Naive B cell (primary cell): Measurements from ENCODE around the gene GRAMD1C. TPM values are rescaled to one million over a fixed set of nuclear protein-coding genes. Genes with fewer than 3 reads are reported as not detected.

Source experiments
- ATAC-seq, 2 donors: fragments of 150-1000 bp; cut with Tn5 transposase; 2 replicates each; pipeline ENCODE4 v1.10.0; 2021; ENCODE audit warnings: low read depth in 2 of 2, mild to moderate bottlenecking in 2 of 2, moderate library complexity in 2 of 2
- DNase-seq: peaks from one replicate; pipeline ENCODE4 v3.0.0; 2022
- H3K27ac Mint-ChIP-seq, 6 donors: one replicate each; pipeline ENCODE4 v1.8.0; 2020 to 2022; ENCODE audit warnings: mild to moderate bottlenecking in 6 of 6, mixed read lengths in 6 of 6, moderate library complexity in 5 of 6, inconsistent platforms in 2 of 6
- H3K27me3 Mint-ChIP-seq, 3 donors: one replicate each; pipeline ENCODE4 v1.8.0; 2021 to 2022; ENCODE audit warnings: mixed read lengths in 3 of 3, mild to moderate bottlenecking in 1 of 3
- H3K36me3 Mint-ChIP-seq, 2 donors: one replicate each; pipeline ENCODE4 v1.8.0; 2020 to 2022; ENCODE audit warnings: mixed read lengths in 2 of 2, inconsistent platforms in 1 of 2, mild to moderate bottlenecking in 1 of 2
- H3K4me1 Mint-ChIP-seq, 3 donors: one replicate each; pipeline ENCODE4 v1.8.0; 2020 to 2022; ENCODE audit warnings: mixed read lengths in 3 of 3, inconsistent platforms in 1 of 3, mild to moderate bottlenecking in 1 of 3, moderate library complexity in 1 of 3
- H3K4me3 Mint-ChIP-seq, 8 donors: one replicate each; pipeline ENCODE4 v1.8.0; 2020 to 2022; ENCODE audit warnings: mild to moderate bottlenecking in 8 of 8, mixed read lengths in 8 of 8, moderate library complexity in 8 of 8, inconsistent platforms in 2 of 8
- H3K9me3 Mint-ChIP-seq, 7 donors: one replicate each; pipeline ENCODE4 v1.8.0; 2020 to 2022; ENCODE audit warnings: mixed read lengths in 7 of 7, mild to moderate bottlenecking in 5 of 7, inconsistent platforms in 2 of 7, moderate library complexity in 1 of 7
- polyA plus RNA-seq, 6 donors: library from polyadenylated mRNA; unstranded; fragments of 300-500 nt; fragmentation: Illumina TruSeq; gene quantifications; one replicate each; pipeline ENCODE4 v1.2.3, GENCODE V29; 2021; ENCODE audit warnings: low read depth in 6 of 6

The GRAMD1C gene
- polyA plus RNA-seq, 6 donors from 2014 or later = 1.8 to 7.4 (median 4.2) TPM

GRCh38 chr3:113983544-113983943 is 145.0 kb downstream of the GRAMD1C start:
- DNase-seq (no peak), ATAC-seq (no peak)
- H3K9me3 Mint-ChIP-seq = peaks cover 0 to 1% (median 0%) of the 10 kb centered on the region in 7 donors
- peak overlapping the region in 5 of 6 donors; percentile 35 to 99 (median 85) for H3K27ac Mint-ChIP-seq
- H3K36me3 Mint-ChIP-seq = peaks cover 31 to 51% of the 10 kb centered on the region in 2 donors
- peak overlapping the region in 1 of 8 donors; percentile 16 for H3K4me3 Mint-ChIP-seq
- H3K27me3 Mint-ChIP-seq = no peaks in the 10 kb centered on the region
- H3K4me1 Mint-ChIP-seq = peaks cover 51 to 58% (median 57%) of the 10 kb centered on the region in 3 donors

DNA sequence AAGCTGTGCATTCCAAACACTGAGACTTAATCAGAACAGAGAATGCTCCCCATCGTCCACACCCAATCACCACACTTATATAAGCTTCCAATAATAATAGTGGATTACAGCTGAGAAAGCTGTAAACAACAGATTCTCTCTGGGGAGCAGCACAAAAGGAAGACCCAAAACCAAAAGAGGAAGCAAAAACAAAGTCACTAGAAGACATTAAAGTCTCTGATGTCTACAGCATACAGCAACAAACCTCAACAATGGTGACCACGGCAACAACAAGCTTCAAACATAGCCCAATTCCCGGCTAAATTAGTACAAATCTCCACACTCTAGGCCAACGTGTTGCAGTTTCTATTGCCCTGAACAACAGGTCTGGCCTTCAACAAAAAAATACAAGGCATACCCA is 147.0 kb downstream of the GRAMD1C start:
- H3K27me3 Mint-ChIP-seq = no peaks in the 10 kb centered on the region
- peaks cover 55 to 58% (median 57%) of the 10 kb centered on the region in 3 donors for H3K4me1 Mint-ChIP-seq
- H3K36me3 Mint-ChIP-seq = peaks cover 24 to 31% of the 10 kb centered on the region in 2 donors
- ATAC-seq (peak; percentile 92), DNase-seq (peak; percentile 76)
- H3K27ac Mint-ChIP-seq = peak overlapping the region; percentile 97 to 100 (median 99)
- peak overlapping the region; percentile 4 to 89 (median 74) for H3K4me3 Mint-ChIP-seq
- H3K9me3 Mint-ChIP-seq = peaks cover 0 to 1% (median 0%) of the 10 kb centered on the region in 7 donors

Other genes with a start within 250 kb of the GRAMD1C start
- 10 to 100 TPM in 5 of 6 donors, 1 to 10 TPM in 1; 9.3 to 19.3 (median 12.7) TPM for gene USF3, start 142.1 kb upstream of the GRAMD1C start, polyA plus RNA-seq
- 100 to 1,000 TPM in 1 of 6 donors, 10 to 100 TPM in 5; 65.5 to 103 (median 87.5) TPM for gene NAA50, start 92.5 kb upstream of the GRAMD1C start, polyA plus RNA-seq
- gene ATP6V1A, start 91.8 kb upstream of the GRAMD1C start, polyA plus RNA-seq = 10 to 100 TPM; 42.2 to 55.1 (median 52.2) TPM
- 1 to 10 TPM; 1.1 to 9.1 (median 6.7) TPM for gene ZDHHC23, start 109.2 kb downstream of the GRAMD1C start, polyA plus RNA-seq
- gene CCDC191, start 217.7 kb downstream of the GRAMD1C start, polyA plus RNA-seq = 10 to 100 TPM in 5 of 6 donors, 1 to 10 TPM in 1; 5.9 to 23.8 (median 14.9) TPM
- 10 to 100 TPM; 24.8 to 32.7 (median 31.0) TPM for gene QTRT2, start 217.9 kb downstream of the GRAMD1C start, polyA plus RNA-seq